SK-N-SH (cell line): ENCODE results near the gene ATE1. TPM values are rescaled to one million over a fixed set of nuclear protein-coding genes. Genes with fewer than 3 reads are reported as not detected.

Experiments used
- CTCF ChIA-PET: fragments of 300-600, 350-600 bp; formaldehyde crosslinking; extraction: SDS; loops from one replicate; lab custom pipeline; 2021; lab: Yijun Ruan, JAX
- POLR2A ChIA-PET: fragments of 350-600 bp; sonication (Branson Sonifier 250); formaldehyde crosslinking; extraction: SDS; loops from one replicate; lab custom pipeline; 2020; ENCODE audit warnings: antibody characterized with exemption, inconsistent platforms; lab: Yijun Ruan, JAX
- DNase-seq: peaks from one replicate; pipeline ENCODE4 v3.0.0; 2012
- H2AFZ ChIP-seq: fragments of 200-600 bp; sonication (generic); 2 replicates; pipeline ENCODE4 v1.8.1; 2016; ENCODE audit warnings: antibody characterized with exemption, mild to moderate bottlenecking, low read depth
- H3F3A ChIP-seq: fragments of 200-600 bp; sonication (generic); replicated peaks from 2 replicates; pipeline ENCODE3; 2016; ENCODE audit warnings: antibody characterized with exemption, mild to moderate bottlenecking; ENCODE audit not compliant: insufficient read depth
- H3K27ac ChIP-seq, 2 experiments: fragments of 200-500 bp in 1 of 2; fragments of 200-600 bp in 1 of 2; sonication (Bioruptor generic) in 1 of 2; sonication (generic), shearing (Covaris generic) in 1 of 2; 2 replicates each; pipeline versions ENCODE4 v1.5.1 to v1.6.1; 2014 to 2016; ENCODE audit warnings: low read depth in 2 of 2, inconsistent platforms in 1 of 2, low read length in 1 of 2, mild to moderate bottlenecking in 1 of 2, mixed read lengths in 1 of 2
- H3K27me3 ChIP-seq: fragments of 200-600 bp; sonication (generic), shearing (Covaris generic); 2 replicates; pipeline ENCODE4 v1.6.1; 2016; ENCODE audit warnings: mixed run types; ENCODE audit not compliant: insufficient read depth
- H3K36me3 ChIP-seq, 2 experiments: fragments of 200-500 bp in 1 of 2; fragments of 200-600 bp in 1 of 2; sonication (Bioruptor generic) in 1 of 2; sonication (generic) in 1 of 2; replicated peaks in 1 of 2; 2 replicates each; pipeline versions ENCODE3 to v1.5.1; 2014 to 2016; ENCODE audit warnings: low read length in 1 of 2, mild to moderate bottlenecking in 1 of 2; ENCODE audit not compliant: insufficient read depth in 2 of 2, control insufficient read depth in 1 of 2
- H3K4me1 ChIP-seq, 2 experiments: fragments of 200-500 bp in 1 of 2; fragments of 200-600 bp in 1 of 2; sonication (Bioruptor generic) in 1 of 2; sonication (generic), shearing (Covaris generic) in 1 of 2; 2 replicates each; pipeline versions ENCODE4 v1.5.1 to v1.6.1; 2014 to 2016; ENCODE audit warnings: low read depth in 1 of 2, low read length in 1 of 2, mixed run types in 1 of 2; ENCODE audit not compliant: insufficient read depth in 2 of 2, control insufficient read depth in 1 of 2
- H3K4me2 ChIP-seq: fragments of 200-600 bp; sonication (generic), shearing (Covaris generic); 2 replicates; pipeline ENCODE4 v1.6.1; 2017; ENCODE audit warnings: mixed run types
- H3K4me3 ChIP-seq, 2 experiments: fragments of 200-500 bp in 1 of 2; fragments of 200-600 bp in 1 of 2; sonication (Bioruptor generic) in 1 of 2; sonication (generic), shearing (Covaris generic) in 1 of 2; 2 replicates each; pipeline versions ENCODE4 v1.5.1 to v1.8.1; 2014 to 2016; ENCODE audit warnings: low read depth in 2 of 2, inconsistent platforms in 1 of 2, low read length in 1 of 2, mild to moderate bottlenecking in 1 of 2, mixed read lengths in 1 of 2, moderate library complexity in 1 of 2
- H3K79me2 ChIP-seq: fragments of 200-600 bp; sonication (generic); 2 replicates; pipeline ENCODE4 v1.8.1; 2017; ENCODE audit warnings: mild to moderate bottlenecking; ENCODE audit not compliant: insufficient read depth
- H3K9ac ChIP-seq: fragments of 200-600 bp; sonication (generic); 2 replicates; pipeline ENCODE4 v1.6.1; 2017; ENCODE audit warnings: mixed run types
- H3K9me2 ChIP-seq: fragments of 200-600 bp; sonication (generic); 2 replicates; pipeline ENCODE4 v1.6.1; 2017; ENCODE audit warnings: mixed run types
- H3K9me3 ChIP-seq: fragments of 200-600 bp; sonication (generic); 2 replicates; pipeline ENCODE4 v1.6.1; 2017; ENCODE audit warnings: mixed run types, mild to moderate bottlenecking, moderate library complexity
- H4K20me1 ChIP-seq: fragments of 200-600 bp; sonication (generic); 2 replicates; pipeline ENCODE4 v1.6.1; 2017; ENCODE audit warnings: mild to moderate bottlenecking, mixed run types; ENCODE audit not compliant: insufficient read depth
- CTCF ChIP-seq: fragments of 200-600 bp; sonication (generic); IDR thresholded peaks from 2 replicates; pipeline ENCODE4 v1.6.1; 2017; ENCODE audit warnings: antibody characterized with exemption, mild to moderate bottlenecking, moderate library complexity
- ELF1 ChIP-seq: IDR thresholded peaks from 2 replicates; pipeline ENCODE4 v1.4.0; 2012
- EZH2phosphoT487 ChIP-seq: fragments of 200-600 bp; sonication (generic); IDR thresholded peaks from 2 replicates; pipeline ENCODE4 v1.6.1; 2017; ENCODE audit warnings: low read depth, mixed run types, mild to moderate bottlenecking, antibody characterized with exemption, moderate library complexity, borderline replicate concordance
- MAX ChIP-seq: IDR thresholded peaks from 2 replicates; pipeline ENCODE4 v1.4.0; 2012; ENCODE audit warnings: low read depth
- MXI1 ChIP-seq: IDR thresholded peaks from 2 replicates; pipeline ENCODE4 v1.6.1; 2012; ENCODE audit warnings: mild to moderate bottlenecking, low read depth, low read length, improper control_type of control experiment
- NFIC ChIP-seq: IDR thresholded peaks from 2 replicates; pipeline ENCODE4 v1.4.0; 2012; ENCODE audit warnings: borderline replicate concordance
- NRF1 ChIP-seq: IDR thresholded peaks from 2 replicates; pipeline ENCODE4 v1.6.1; 2012; ENCODE audit warnings: low read depth, mild to moderate bottlenecking, low read length
- RFX5 ChIP-seq: IDR thresholded peaks from 2 replicates; pipeline ENCODE4 v1.6.1; 2012; ENCODE audit warnings: mild to moderate bottlenecking, improper control_type of control experiment, low read length
- RXRA ChIP-seq: IDR thresholded peaks from 2 replicates; pipeline ENCODE4 v1.4.0; 2012; ENCODE audit warnings: low read depth, mild to moderate bottlenecking, borderline replicate concordance
- SIN3A ChIP-seq: IDR thresholded peaks from 2 replicates; pipeline ENCODE4 v1.6.1; 2012; ENCODE audit warnings: low read depth, mild to moderate bottlenecking, low read length, moderate library complexity, borderline replicate concordance
- SMC3 ChIP-seq: IDR thresholded peaks from 2 replicates; pipeline ENCODE4 v1.6.1; 2012; ENCODE audit warnings: low read depth, low read length, improper control_type of control experiment
- TAF1 ChIP-seq: IDR thresholded peaks from 2 replicates; pipeline ENCODE4 v1.6.1; 2012; ENCODE audit warnings: low read depth, mild to moderate bottlenecking, low read length, moderate library complexity, borderline replicate concordance
- TCF12 ChIP-seq: IDR thresholded peaks from 2 replicates; pipeline ENCODE4 v1.4.0; 2012
- WGBS: methylation state at CpG from one replicate; pipeline ENCODE4 v1.1.6; 2017; ENCODE audit warnings: low lambda C conversion rate; 5-methylcytosine and 5-hydroxymethylcytosine counted together
- polyA plus RNA-seq, 3 experiments: library from polyadenylated mRNA; depleted of rRNA; stranded (reverse); fragments of >200 nt; gene quantifications; 2 replicates each; pipeline ENCODE4 v1.2.3, GENCODE V29; 2012

ATE1 gene
- polyA plus RNA-seq, 1 of the 3 experiments (the other 2 are of a cell fraction) = 6.3 TPM

- Histone ChIP-seq H3K36me3 (peaks cover 8 to 21% of the 10 kb centered on the region in 2 experiments), H3K4me2 (no peak overlapping the region), H3F3A (no peaks in the 10 kb centered on the region), H3K9me3 (no peaks in the 10 kb centered on the region), H3K4me1 (no peaks in the 10 kb centered on the region), H3K9me2 (no peaks in the 10 kb centered on the region), H4K20me1 (no peaks in the 10 kb centered on the region), H3K9ac (no peak overlapping the region), H3K27me3 (no peaks in the 10 kb centered on the region), H3K27ac (no peak overlapping the region), H3K79me2 (no peaks in the 10 kb centered on the region), H2AFZ (no peak overlapping the region), H3K4me3 (no peak overlapping the region)
- TF ChIP-seq TCF12 (no peak), TAF1 (no peak)
- ChIA-PET POLR2A (interaction anchor here (0.9 kb wide), 1 partner anchor 16 kb away, joined by 3 read pairs; no protein-coding TSS in a partner anchor), CTCF (interaction anchor here (0.9 to 10.5 kb wide), 4 partner anchors 18 to 932 kb away, joined by 3 to 80 read pairs (median 6); no protein-coding TSS in a partner anchor)
- DNase-seq = no peak
Observed at GRCh38 chr10:121880895-121881294, 46.9 kb downstream of the ATE1 start.

- H3K9me3 ChIP-seq = no peaks in the 10 kb centered on the region
- no peak for DNase-seq
- ChIA-PET POLR2A (no interaction called here), CTCF (interaction anchor here (1.3 to 10.5 kb wide), 5 partner anchors 7 to 938 kb away, joined by 3 to 80 read pairs (median 7); no protein-coding TSS in a partner anchor)
- H2AFZ ChIP-seq = no peak overlapping the region
- H3K79me2 ChIP-seq = no peaks in the 10 kb centered on the region
- no peaks in the 10 kb centered on the region for H3K9me2 ChIP-seq
- H3K9ac ChIP-seq = no peak overlapping the region
- TF ChIP-seq RFX5 (no peak), RXRA (no peak)
- WGBS = 98% methylated on average over 4 of the region's 4 CpGs
- no peak overlapping the region for H3K4me2 ChIP-seq
- no peaks in the 10 kb centered on the region for H3F3A ChIP-seq
- no peaks in the 10 kb centered on the region for H3K4me1 ChIP-seq
- H3K4me3 ChIP-seq = no peak overlapping the region
- H3K27me3 ChIP-seq = no peaks in the 10 kb centered on the region
- peaks cover 7 to 22% of the 10 kb centered on the region in 2 experiments for H3K36me3 ChIP-seq
- no peak overlapping the region for H3K27ac ChIP-seq
- H4K20me1 ChIP-seq = no peaks in the 10 kb centered on the region
Observed at GRCh38 chr10:121879476-121879875, 48.4 kb downstream of the ATE1 start.

GRCh38 chr10:121873236-121873635, 54.6 kb downstream of the ATE1 start:
- no peaks in the 10 kb centered on the region for H3F3A ChIP-seq
- CTCF ChIA-PET = interaction anchor here (1.5 kb wide), 1 partner anchor 27 kb away, joined by 3 read pairs; no protein-coding TSS in a partner anchor
- POLR2A ChIA-PET = no interaction called here

More at GRCh38 chr10:121873236-121873635, 54.6 kb downstream of the ATE1 start:
- Histone ChIP-seq H3K9ac (no peak overlapping the region), H3K36me3 (peaks cover 20 to 30% of the 10 kb centered on the region in 2 experiments), H3K4me3 (no peak overlapping the region), H4K20me1 (no peaks in the 10 kb centered on the region)
- TF ChIP-seq SMC3 (no peak), CTCF (no peak), EZH2phosphoT487 (no peak), SIN3A (no peak), MAX (no peak), NRF1 (no peak), ELF1 (no peak), NFIC (no peak), MXI1 (no peak)
- TF ChIP-seq, all 33 proteins: peak for 0
- H3K27ac ChIP-seq = no peak overlapping the region
- no peaks in the 10 kb centered on the region for H3K9me2 ChIP-seq
- no peaks in the 10 kb centered on the region for H3K27me3 ChIP-seq
- no peak overlapping the region for H3K4me2 ChIP-seq
- no peaks in the 10 kb centered on the region for H3K9me3 ChIP-seq
- H2AFZ ChIP-seq = no peak overlapping the region
- WGBS = 91% methylated on average over 3 of the region's 3 CpGs
- no peak for DNase-seq
- no peaks in the 10 kb centered on the region for H3K79me2 ChIP-seq
- peaks cover 0 to 7% of the 10 kb centered on the region in 2 experiments; a peak in 1 of 4 replicates for H3K4me1 ChIP-seq
